ENCODE data around the gene TGIF2. TPM values are rescaled to one million over a fixed set of nuclear protein-coding genes. Genes with fewer than 3 reads are reported as not detected.

The TGIF2 gene
- total and polyA plus RNA-seq, 2 of the 13 experiments (the other 11 are each of a cell fraction or from before 2014, with no cell fraction given), result 41.3 to 53.9 TPM

DNA sequence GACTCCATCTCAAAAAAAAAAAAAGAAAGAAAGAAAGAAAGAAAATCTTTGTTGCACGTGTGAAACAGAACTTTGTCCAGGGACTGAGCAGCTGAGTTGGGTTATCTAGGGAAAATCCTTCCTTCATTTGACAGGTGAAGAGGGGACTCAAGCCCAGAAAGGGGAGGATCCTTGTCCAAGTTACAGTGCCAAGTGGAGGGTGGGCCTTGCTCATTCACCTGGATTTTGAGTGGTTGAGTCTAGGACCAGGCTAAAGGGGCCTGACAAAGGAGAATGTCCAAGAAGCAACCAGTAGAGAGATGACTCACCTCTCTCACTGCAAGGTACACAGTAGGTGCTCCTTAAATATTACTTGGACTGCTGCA is 2.7 kb downstream of the TGIF2 start (continued):
- no peak for TF ChIP-seq ZNF33A (CRISPR knock-in tag; IDR thresholded peaks at IDR 0.05; ENCODE audit: borderline replicate concordance)
- TF ChIP-seq HES4 (CRISPR knock-in tag; IDR thresholded peaks at IDR 0.05; ENCODE audit: borderline replicate concordance), result no peak
- TF ChIP-seq RBFOX2 (IDR thresholded peaks at IDR 0.05; ENCODE audit: low read depth, low read length), result 0 out of 2 replicates have a peak, but pooled peaks have one; percentile 19
- TF ChIP-seq ARNT2 (CRISPR knock-in tag; IDR thresholded peaks at IDR 0.05; ENCODE audit: low read depth), result no peak
- TF ChIP-seq, protein P1, sequence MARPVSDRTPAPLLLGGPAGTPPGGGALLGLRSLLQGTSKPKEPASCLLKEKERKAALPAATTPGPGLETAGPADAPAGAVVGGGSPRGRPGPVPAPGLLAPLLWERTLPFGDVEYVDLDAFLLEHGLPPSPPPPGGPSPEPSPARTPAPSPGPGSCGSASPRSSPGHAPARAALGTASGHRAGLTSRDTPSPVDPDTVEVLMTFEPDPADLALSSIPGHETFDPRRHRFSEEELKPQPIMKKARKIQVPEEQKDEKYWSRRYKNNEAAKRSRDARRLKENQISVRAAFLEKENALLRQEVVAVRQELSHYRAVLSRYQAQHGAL (CRISPR knock-in tag; IDR thresholded peaks at IDR 0.05; ENCODE audit: not compliant biosample characterization), result no peak
- 0 out of 2 replicates have a peak, but pooled peaks have one; percentile 22 for TF ChIP-seq ZKSCAN8 (CRISPR knock-in tag; IDR thresholded peaks at IDR 0.05; ENCODE audit: borderline replicate concordance)
- TF ChIP-seq ZSCAN21 (CRISPR knock-in tag; IDR thresholded peaks at IDR 0.05; ENCODE audit: borderline replicate concordance), result no peak
- TF ChIP-seq TEAD3 (CRISPR knock-in tag; optimal IDR thresholded peaks at IDR 0.05; ENCODE audit: borderline replicate concordance), result peak; percentile 19
- 0 out of 2 replicates have a peak, but pooled peaks have one; percentile 21 for TF ChIP-seq ZBTB34 (CRISPR knock-in tag; IDR thresholded peaks at IDR 0.05)
- no peak for TF ChIP-seq CCAR2 (optimal IDR thresholded peaks at IDR 0.05; ENCODE audit: low read depth, low read length)
- TF ChIP-seq, protein P2, sequence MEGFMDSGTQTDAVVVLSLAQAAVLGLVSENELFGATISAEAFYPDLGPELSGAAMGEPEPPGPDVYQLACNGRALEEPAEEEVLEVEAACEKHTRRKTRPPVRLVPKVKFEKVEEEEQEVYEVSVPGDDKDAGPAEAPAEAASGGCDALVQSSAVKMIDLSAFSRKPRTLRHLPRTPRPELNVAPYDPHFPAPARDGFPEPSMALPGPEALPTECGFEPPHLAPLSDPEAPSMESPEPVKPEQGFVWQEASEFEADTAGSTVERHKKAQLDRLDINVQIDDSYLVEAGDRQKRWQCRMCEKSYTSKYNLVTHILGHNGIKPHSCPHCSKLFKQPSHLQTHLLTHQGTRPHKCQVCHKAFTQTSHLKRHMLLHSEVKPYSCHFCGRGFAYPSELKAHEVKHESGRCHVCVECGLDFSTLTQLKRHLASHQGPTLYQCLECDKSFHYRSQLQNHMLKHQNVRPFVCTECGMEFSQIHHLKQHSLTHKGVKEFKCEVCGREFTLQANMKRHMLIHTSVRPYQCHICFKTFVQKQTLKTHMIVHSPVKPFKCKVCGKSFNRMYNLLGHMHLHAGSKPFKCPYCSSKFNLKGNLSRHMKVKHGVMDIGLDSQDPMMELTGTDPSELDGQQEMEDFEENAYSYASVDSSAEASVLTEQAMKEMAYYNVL (CRISPR knock-in tag; IDR thresholded peaks at IDR 0.05; ENCODE audit: borderline replicate concordance), result no peak
